Left renal cortex interstitium (tissue), 4 donors: ENCODE measurements around the gene ITPR1. TPM values are rescaled to one million over a fixed set of nuclear protein-coding genes. Genes with fewer than 3 reads are reported as not detected.

ENCODE experiments used
- DNase-seq, 4 donors: peaks; one replicate each; pipeline ENCODE4 v3.0.0-alpha.2; 2013; ENCODE audit warnings: low read depth in 4 of 4, low spot score in 2 of 4, missing footprints in 1 of 4
- polyA plus RNA-seq, 4 donors: library from polyadenylated mRNA; unstranded; fragments of 120-200 nt; gene quantifications; one replicate each; pipeline ENCODE4 v1.2.1, GENCODE V29; 2013; ENCODE audit not compliant: insufficient read length in 4 of 4

ITPR1 gene
- polyA plus RNA-seq, 4 donors: 43.9 to 60.1 (median 53.5) TPM

DNA sequence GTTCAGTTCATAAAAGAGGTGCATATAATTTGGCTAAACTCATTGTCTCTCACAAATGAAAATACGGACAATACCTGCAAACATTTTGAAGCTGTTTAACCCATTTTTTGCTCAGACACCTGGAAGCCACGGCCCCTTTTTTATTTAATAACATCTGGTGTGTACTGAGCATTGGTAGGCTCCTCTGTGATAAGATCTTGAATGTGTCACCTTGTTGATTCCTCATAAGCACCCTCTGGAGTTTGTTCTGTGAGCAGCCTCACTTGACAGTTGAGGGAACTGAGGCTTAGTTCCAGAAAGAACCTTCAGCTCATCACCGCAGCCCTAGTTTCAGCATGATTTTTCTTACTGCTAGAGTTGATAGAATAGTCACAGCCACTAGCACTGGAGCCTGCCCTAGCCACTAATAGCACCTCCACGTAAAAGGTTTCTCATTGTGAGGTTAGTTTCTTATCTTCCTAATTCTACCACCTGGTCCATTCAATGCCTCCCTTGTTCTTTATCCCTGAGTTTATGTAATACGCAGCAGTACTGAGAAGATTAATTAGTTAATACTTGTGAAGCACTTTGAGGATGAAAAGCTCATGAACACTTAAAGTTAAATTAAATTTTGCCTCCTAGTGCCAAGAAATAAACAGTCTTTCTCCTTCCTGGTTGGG lies 71.9 kb downstream of the ITPR1 start:
- no peak for DNase-seq

DNA sequence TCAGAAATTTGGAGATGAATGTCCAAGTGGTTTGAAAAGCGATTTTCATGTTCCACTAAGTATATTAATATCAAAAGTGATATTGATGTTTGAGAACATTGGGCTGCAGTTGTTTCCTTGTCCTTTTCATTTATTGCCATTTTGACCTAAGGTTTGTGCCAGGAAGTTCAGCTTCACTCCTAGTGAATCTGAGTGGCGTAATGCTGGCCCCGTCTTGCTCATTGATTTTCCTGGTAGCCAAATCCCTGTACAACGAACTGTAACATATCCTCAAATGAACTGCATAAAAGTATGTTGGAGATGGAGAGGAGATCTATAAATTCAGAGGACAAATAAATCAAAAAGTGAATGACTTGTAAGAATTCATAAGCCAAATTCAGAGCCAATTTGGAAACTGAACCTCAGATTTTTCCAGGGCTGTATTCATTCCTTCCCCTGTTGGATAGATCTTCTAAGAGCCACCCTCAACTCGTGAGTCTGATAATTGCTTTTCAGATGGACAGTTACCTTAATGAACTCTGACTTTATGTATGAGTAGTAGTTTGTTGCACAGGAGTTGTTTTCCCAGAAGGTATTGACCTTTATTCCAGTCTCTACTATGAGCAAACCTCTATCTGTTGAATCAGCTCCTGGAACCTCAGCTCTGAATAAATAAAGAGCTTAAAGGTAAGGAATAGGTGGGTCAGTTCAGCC lies 72.8 kb downstream of the ITPR1 start:
- no peak for DNase-seq

DNA sequence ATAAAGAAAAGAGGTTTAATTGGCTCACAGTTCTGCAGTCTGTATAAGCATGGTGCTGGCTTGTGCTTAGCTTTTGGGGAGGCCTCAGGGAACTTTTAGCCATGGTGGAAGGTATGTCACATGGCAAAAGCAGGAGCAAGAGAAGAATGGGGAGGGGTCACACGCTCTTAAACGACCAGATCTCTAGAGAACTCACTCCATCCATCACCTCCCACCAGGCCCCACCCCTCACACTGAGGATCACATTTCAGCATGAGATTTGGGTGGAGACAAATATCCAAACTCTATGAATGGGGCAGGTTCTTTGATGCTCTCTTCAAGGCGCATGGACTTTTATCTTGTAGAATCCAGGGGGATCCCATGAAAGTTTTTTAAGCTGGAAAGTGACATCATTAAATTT lies 75.7 kb downstream of the ITPR1 start:
- no peak for DNase-seq

DNA sequence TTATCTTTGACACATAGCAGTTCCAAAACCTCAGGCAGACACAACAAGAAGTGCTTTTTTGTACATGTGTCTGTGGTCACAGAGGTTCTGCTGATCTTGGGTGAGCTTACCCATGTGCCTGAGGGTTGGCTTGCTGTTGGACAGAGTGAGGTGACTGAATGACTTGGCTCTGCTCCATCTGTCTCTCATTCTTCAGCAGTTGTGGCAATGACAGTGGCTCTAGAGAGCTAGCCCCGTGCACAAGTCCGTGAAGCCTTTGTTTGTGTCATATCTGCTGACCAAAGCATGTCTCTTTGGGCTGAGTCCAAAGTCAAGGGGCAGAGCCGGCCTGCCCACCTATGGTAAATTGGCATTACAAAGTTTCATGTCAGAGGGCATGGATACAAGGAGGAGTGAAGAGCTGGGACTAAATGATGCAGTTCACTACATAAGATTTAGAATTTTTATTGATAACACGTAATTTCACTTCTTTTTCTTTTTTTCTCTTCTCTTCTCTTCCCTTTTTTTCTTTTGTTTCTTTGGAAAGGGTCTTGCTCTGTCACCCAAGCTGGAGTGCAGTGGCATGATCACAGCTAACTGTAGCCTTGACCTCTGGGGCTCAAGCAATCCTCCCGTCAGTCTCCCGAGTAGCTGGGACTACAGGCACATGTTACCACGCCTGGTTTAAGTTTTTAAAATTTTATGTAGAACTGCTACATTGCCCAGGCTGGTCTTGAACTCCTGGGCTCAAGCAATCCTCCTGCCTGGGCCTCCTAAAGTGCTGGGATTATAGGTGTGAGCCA lies 77.9 kb downstream of the ITPR1 start:
- no peak for DNase-seq

DNA sequence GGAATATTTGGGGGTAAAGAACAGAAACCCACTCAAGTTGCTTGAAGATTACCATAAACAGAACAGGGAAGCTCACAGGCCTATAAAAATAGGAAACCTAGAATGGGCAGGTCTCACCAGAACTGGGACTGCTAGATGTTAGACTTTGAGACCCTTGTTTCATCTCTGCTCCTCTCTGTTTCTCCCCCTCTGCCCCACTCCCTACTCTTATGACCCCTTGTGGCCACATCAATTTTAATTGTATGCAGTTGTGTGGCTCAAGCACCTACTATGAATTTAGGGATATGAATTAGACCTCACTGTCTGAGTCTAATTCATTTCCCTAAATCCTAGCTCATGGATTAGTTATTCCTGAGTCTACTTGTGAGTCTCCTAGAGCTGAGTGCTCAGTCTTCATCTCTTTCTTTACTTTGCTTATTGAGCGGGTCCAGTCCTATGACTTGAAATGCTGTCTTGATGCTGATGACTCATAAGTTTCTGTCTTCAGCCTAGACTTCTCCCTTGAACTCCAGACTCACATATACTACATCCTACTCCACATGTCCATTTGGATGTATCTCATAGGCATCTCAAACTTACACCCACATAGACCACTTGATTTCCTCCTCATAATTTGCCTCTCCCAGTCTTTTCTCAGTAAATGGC lies 78.7 kb downstream of the ITPR1 start:
- DNase-seq: no peak

DNA sequence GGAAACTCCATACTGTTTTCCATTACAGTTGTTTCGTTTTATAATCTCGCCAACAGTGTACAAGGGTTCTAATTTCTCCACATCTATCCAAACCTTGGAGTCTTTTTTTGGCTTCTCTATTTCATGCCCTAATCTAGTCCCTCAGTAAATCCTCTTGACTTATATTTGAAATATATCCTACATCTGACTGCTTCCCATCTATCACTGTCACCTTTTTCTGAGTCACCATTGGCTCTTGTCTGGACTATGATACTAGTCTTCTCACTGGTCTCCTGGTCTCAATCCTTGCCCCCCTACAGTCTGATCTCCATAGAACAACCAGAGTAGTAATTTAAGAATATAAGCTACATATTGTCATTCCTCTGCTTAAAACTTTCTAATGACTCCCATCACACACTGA lies 80.0 kb downstream of the ITPR1 start:
- DNase-seq: no peak

DNA sequence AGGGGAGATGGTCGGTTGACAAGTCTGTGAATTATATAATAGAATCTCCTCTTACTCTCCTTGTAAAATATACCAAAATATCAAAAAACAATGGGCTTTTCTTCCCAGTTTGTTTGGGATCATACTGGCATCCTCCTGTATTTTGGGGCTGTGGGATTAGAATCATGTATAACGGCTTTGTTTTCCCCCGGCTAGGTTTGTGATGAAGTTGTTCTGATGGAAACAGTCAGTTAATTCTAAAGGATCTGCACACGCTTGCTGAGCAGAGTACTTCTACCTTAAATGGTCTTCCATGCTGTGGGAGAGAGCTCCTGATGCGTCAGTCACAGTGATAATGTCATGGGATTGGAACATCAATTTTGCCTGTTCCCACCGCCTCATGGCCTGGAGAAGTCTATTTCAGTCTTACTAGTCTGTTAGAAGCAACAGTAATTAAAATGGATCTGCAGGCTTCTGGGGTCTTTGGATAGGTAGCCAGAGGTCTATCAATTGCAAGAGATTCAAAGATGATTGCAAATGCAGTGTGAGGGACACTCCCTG lies 81.3 kb downstream of the ITPR1 start:
- DNase-seq: no peak

DNA sequence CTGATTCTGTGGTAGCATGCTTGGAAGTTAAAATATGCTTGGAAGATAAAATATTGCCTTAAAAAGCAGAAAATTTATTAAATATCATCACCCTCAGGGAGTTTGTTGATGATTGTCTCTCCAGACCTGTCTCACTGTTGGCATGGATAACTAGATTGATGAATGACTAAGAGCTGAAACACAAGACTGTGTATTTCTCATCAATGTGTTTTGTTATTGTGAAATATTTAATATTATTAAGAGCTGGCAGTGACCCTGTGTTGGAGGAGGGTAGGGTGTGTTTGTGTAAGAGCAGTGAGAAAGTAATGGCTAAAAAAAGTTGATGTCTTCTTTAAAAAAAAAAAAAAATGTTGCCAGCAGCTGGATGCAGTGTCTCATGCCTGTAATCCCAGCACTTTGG lies 82.2 kb downstream of the ITPR1 start:
- DNase-seq: no peak

DNA sequence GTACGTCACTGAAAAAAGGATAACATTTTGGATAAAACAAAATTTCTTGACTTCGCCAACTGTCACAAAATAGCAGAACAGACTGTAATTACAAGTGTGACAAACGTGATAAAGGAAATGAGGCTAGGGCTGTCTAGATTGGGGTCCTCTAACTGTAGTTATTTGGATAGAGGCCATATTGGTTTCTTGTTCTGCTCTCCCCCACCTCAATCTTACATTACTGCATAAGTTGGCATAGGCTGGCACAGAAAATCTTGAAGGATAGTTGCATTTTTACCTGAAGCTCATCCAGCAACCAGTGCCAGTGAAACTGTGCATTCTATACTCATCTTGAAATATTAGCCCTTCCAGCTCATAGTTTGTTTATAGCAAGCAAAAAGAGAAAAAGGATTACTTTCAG lies 84.6 kb downstream of the ITPR1 start:
- no peak for DNase-seq

DNA sequence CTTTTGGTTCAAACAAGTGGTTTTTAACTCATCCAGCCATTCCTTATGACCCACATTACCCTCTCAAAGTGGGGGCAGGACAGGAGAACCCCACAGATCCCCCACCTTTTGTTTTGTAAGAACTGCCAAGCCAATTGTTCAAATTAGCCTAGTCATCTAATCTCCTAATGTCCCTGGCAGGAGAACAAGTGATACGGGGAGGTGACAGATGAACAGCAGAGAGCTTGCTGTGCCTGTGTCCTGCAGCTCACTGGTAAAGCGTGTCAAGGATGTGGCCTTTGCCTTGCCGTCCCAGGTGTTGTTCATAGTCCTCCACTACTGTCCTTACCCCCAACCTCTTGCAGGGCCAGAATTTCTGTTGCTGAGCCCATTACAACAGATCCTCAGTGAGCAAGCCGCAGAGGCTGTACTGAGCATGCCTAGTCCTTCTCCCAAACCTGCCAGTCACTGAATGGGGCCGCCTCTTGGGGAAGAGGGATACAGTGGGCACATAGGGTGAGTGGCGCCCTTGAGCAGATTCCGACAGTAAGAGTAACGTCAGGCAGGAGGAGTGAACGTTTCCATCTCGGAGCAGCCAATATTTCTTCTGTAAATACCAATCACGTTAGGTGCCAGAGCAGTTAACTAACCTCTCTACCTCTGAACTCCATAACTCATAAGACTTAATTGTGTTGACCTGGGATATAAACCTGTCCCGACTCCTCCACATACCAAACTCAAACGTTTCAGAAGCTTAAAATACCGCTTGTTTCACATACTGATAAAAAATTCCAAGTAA lies 87.4 kb downstream of the ITPR1 start:
- DNase-seq: peak in 2 of 4 donors; percentile 55 to 60

DNA sequence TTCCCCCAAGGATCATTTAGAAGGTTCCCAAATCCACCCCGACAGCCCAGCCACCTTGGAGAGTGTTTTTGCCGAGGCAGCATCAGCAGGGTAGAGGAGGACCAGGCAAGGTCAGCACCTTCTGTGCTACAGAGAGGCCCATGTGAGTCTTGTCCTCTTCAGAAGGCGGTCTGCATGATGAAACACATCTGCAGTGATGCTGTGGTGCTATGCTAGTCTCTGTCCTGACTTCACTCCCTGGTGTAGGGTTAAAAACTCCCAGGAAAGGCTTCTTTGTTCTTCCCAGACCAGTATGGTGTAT lies 87.9 kb downstream of the ITPR1 start:
- no peak for DNase-seq

DNA sequence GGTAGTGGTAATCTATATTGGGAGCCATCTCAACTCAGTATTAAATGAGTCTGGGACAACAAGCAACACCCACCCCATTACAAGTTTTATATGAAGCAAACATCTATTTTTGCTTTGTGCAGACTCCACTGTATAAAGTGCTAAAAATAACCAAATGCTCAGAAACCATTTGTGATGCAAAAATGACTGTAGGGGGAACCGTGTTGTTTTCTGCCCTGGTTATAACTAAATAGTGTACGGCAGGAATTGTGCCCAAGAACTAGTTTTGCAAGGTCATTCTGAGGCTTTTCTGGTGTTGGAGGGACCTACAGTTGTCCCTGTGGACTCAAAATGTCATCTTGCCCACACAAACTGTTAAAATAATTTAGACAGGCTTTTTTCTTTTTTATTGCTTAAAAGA lies 88.3 kb downstream of the ITPR1 start:
- no peak for DNase-seq

DNA sequence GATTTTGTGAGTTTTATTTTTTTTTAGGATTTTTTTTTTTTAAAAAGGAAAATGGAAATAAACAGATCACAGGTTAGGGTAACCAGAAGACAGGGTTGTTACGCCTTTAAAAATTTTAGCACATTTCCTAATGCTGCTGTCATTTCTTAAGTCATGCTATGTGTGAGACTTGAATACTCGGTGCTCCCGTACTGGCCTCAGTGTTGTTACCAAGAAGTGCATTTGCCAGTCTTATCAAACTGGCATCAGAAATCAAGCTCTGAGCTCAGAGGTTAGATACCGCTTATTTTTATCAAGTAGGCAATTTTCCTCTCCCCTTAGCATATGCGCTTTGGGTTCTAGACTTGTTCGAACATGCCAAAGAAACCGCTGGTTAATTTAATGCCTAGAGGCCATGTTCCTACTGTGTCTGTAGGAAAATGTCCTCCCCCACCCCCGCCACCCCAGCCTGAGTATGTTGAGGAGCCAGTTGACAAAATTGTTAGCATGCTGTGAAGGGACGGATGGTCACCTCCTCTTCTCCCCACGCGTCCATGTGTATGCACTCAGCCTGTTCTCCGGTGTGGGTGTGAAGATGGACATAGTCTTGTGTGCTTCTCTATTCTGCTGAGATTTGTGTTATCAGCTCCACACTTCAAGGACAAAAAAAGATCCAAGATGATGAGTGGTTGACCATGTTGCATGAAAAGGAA lies 88.9 kb downstream of the ITPR1 start:
- DNase-seq: no peak

DNA sequence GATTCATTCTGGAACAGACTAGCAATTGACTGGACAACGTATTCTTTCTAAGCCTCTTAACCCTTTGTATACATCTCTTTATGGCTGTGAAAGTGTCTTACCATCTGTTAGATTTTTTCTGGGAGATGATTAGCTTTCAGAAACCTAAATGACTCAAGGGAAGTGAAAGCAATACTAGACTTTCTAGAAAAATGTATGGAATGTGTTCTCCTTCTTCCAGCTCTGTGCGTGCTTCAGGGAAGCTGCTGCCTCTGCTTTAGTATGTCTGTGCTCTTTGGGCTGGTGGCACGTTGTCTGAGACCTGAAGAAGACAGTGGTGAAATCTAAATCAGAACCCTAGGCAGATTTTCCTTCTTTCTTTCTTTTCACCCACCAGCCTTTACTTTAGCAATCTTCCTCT lies 89.5 kb downstream of the ITPR1 start:
- no peak for DNase-seq

DNA sequence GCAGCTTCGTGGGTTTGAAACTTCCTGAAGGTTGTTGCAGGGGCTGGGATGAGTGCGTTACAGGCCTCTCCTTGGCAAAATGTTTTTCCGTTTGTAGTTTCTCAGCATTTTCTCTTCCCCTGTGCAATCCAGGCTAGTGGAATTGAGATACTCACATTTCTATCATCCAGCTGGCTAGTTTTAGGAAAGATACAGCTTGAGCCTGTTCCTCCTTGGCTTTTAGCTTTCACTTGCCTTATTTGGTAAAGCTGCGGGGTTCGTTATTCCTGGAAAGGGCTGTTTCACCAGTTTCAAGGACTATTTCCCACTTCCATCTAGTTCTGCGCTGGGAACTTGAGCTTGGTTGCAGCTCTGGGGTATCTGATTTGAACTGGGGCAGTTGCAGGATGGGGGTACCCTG lies 90.3 kb downstream of the ITPR1 start:
- no peak for DNase-seq

DNA sequence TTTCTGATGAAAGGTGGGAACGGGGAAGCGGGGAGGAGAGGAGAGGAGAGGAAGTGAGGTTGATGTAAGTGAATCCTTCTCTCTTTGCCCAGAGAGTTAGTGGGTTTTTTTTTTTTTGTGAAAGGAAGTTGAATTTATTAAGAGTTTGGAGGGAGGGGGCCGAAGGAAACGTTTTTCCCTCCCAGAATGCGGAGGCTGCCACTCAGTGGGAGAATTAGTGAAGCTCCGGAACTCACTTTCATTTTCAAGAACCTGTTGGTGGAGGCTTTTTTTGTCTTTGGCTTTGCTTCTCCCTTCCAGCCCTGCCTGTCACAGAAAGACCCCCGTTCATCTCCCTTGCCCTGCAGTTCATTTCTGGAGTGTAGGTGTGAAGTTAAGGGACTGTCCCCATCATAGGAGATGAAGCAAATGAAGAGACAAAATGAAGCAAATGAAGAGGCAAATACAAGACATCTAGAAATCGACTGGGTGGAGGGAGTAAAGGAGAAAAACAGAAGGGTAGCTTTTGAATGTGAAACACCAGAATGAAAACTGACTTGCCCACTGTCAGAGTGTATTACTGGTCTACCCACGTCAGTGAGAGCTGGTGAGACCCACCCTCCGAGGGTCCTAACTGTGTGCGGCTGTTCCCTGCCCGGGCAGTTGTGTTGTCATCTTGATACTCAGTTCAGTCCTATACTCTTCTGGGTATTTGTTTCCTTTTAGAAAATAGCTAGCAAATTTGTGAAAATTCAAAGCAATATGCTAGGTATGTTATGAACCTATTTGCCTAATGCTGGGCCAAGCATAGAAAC lies 91.5 kb downstream of the ITPR1 start:
- DNase-seq: no peak

DNA sequence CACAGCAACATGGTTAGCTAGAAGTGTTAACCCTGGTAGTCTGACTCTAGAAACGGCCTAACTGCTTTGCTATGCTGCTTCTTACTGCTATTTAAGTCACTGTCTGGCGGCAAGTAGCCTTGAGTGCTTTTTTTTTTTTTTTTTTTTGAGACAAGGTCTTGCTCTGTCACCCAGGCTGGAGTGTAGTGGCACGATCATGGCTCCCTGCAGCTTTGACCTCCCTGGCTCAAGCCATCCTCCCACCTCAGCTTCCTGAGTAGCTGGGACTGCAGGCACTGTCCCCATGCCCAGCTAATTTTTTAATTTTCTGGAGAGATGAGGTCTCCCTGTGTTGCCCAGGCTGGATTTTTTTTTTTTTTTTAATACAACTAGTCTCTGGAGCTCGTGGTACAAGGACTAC lies 93.2 kb downstream of the ITPR1 start:
- no peak for DNase-seq

DNA sequence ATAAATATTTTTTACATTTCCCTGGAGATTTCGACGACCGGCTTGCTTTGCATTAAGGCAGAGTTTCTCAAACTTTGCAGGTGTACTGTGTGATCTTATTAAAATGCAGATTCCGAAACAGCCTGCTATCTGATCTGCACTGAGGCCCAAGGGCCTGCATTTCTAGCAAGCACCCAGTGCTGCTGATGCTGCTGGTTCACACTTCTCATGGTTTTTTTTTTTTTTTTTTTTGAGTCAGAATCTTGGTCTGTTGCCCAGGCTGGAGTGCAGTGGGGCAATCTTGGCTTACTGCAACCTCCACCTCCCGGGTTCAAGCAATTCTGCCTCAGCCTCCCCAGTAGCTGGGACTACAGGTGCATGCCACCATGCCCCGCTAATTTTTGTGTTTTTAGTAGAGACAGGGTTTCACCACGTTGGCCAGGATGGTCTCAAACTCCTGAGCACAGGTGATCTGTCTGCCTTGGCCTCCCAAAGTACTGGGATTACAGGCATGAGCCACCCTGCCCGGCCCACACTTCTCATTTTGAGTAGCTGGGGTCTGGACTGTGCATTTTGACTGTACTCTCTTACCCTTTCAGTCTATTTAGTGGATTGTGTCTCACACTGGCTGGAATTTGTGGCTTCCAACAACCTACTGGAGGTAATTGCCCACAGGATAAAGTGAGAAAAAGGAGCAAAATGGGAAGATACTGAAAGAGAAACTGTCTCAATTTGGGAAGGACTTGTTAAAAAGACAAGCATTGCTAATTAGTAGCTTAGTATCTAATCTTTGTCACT lies 94.1 kb downstream of the ITPR1 start:
- DNase-seq: no peak

DNA sequence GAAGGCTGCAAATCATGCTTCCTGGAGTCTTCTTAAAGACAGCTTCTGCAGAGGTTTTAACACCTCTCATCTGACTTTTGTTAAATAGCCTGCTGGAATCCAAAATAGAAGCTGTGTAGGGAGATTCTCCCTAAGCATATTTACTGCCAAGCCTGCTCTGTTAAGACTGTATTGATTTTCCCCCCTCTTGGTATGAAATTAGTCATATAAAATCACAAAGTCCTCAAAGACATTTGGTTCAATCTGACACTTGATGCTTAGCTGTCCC lies 94.6 kb downstream of the ITPR1 start:
- DNase-seq: no peak
